SK-N-MC (cell line): ENCODE measurements around the gene PAQR7.

ENCODE experiments used
- EZH2 ChIP-seq: fragments of 200-600 bp; sonication (generic); IDR thresholded peaks from one replicate; pipeline ENCODE4 v1.6.1; 2017; ENCODE audit warnings: antibody characterized with exemption
- FOXP2 ChIP-seq: optimal IDR thresholded peaks from 2 replicates; pipeline ENCODE3; 2011; ENCODE audit warnings: mild to moderate bottlenecking, moderate library complexity; ENCODE audit not compliant: insufficient read depth; ENCODE audit errors: extremely low read length, control extremely low read depth
- POLR2AphosphoS5 ChIP-seq: IDR thresholded peaks from 2 replicates; pipeline ENCODE4 v1.6.1; 2012; ENCODE audit warnings: mild to moderate bottlenecking, low read depth, low read length, borderline replicate concordance

DNA sequence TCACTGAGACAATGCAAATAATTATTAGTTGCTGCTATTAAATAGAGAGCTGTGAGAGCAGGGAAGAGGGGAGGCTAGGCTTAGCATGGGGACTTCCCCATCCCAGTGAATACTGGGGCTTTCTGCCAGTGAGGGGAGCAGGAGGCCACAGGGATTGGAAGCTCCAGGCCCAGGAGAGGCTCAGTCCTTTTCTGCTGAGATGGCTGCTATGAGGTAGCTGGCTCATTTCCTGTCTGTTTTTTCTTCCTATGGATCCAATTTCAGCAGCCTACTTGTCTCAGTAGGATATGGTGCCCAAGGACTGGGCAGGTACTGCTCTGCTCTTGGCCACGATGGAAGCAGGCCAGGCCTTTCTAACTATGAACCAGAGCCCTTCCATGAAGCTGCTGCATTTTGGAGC lies 20.8 kb upstream of the PAQR7 start:
- TF ChIP-seq EZH2 (no peak), POLR2AphosphoS5 (no peak; the same call in 1 of the 2 replicates), FOXP2 (no peak)
